Smooth muscle cell of bladder (primary cell): ENCODE results near the gene ZNF597. TPM values are rescaled to one million over a fixed set of nuclear protein-coding genes. Genes with fewer than 3 reads are reported as not detected.

ENCODE experiments used
- total RNA-seq: library from RNA; depleted of rRNA; stranded (reverse); fragments of >200 nt; gene quantifications from 2 replicates; pipeline ENCODE4 v1.2.3, GENCODE V29; 2014

ZNF597 gene
- 1.3 and 1.4 TPM in 2 replicates for total RNA-seq

GRCh38 chr16:3443108-3444031, at the start of gene ZNF597, which contains the start of gene NAA60:
TSS of gene ZNF597 (minus strand) at chr16:3443504. CDS start at chr16:3443153, 351 bp downstream.
TSS of gene NAA60 (plus strand) at chr16:3443680. CDS start at chr16:3476228, 32,548 bp downstream.

GRCh38 chr16:3400779-3401688, 42.3 kb downstream of the ZNF597 start, which contains the start of the genes ZNF174 and ZSCAN32:
TSS of gene ZNF174 (plus strand) at chr16:3401215. CDS start at chr16:3402005, 790 bp downstream.
TSS of gene ZSCAN32 (minus strand) at chr16:3401004. CDS start at chr16:3397557, 3,447 bp downstream.

Other genes with a start within 250 kb of the ZNF597 start
- 6.5 and 7.4 TPM in 2 replicates for gene ZNF200, start 208.3 kb downstream of the ZNF597 start, total RNA-seq
- gene MEFV, start 186.9 kb downstream of the ZNF597 start, total RNA-seq: under 0.01 and 0.14 TPM in 2 replicates
- gene ZNF263, start 160.0 kb downstream of the ZNF597 start, total RNA-seq: 33.6 and 34.8 TPM in 2 replicates
- 2.6 and 4.6 TPM in 2 replicates for gene TIGD7, start 138.1 kb downstream of the ZNF597 start, total RNA-seq
- 12.7 and 17.5 TPM in 2 replicates for gene ZNF75A, start 138.0 kb downstream of the ZNF597 start, total RNA-seq
- 0.09 and 0.14 TPM in 2 replicates for gene OR2C1, start 87.6 kb downstream of the ZNF597 start, total RNA-seq
- gene ZSCAN32, start 42.5 kb downstream of the ZNF597 start, total RNA-seq: 9.5 TPM in 2 replicates
- 4.7 and 5.5 TPM in 2 replicates for gene ZNF174, start 42.3 kb downstream of the ZNF597 start, total RNA-seq
- gene NAA60, start 176 bp upstream of the ZNF597 start, total RNA-seq: 7.4 and 10.1 TPM in 2 replicates
- not detected in 2 replicates for gene C16orf90, start 52.0 kb upstream of the ZNF597 start, total RNA-seq
- 24.0 and 30.1 TPM in 2 replicates for gene CLUAP1, start 57.5 kb upstream of the ZNF597 start, total RNA-seq
- gene NLRC3, start 133.9 kb upstream of the ZNF597 start, total RNA-seq: under 0.01 and 0.09 TPM in 2 replicates
- gene SLX4, start 168.1 kb upstream of the ZNF597 start, total RNA-seq: 2.1 and 2.7 TPM in 2 replicates
- gene DNASE1, start 211.2 kb upstream of the ZNF597 start, total RNA-seq: 16.6 and 17.7 TPM in 2 replicates